ENCODE results near the gene COL5A2.

DNA sequence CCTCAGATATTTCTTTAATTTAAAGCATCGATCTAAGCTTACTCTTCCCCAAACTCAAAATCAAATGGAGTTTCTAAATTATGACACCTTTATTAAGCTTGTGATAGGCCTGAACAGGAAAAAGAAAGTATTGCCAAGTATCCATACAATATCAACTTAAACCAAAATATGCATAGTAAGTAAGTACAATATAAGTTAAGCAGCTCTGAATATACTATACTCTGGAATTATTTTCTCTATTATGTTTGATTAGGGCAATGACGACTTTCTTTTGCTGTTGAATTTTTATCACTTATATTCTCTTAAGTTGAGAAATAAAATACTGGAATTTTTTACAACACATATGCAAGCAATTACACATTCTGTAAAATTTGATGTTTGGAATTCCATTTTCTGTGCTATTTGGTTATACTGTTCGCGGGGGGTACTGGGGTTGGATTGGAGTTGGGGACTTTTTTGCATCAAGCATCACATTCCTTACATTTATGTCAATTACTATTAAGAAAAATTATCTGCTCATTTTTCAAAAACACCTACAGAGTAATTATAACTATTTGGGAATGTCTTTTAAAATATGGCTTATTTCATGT is 2.2 kb downstream of the COL5A2 start:
- TF ChIP-seq CTCF (IDR thresholded peaks at IDR 0.05; ENCODE audit: borderline replicate concordance, extremely low read depth, low read length, poor library complexity, severe bottlenecking) (no peak), EZH2 (IDR thresholded peaks at IDR 0.05; ENCODE audit: borderline replicate concordance, low read depth, low read length, severe bottlenecking) (no peak)

Measured in DND-41 (cell line).